Heart right ventricle (tissue), 16 donors: ENCODE results near the gene ICAM1. TPM values are rescaled to one million over a fixed set of nuclear protein-coding genes. Genes with fewer than 3 reads are reported as not detected.

Experiments used
- ATAC-seq, 8 donors: fragments of 200-7000 bp; cut with Tn5 transposase; one replicate each; pipeline ENCODE4 v1.9.1; 2020; ENCODE audit warnings: mild to moderate bottlenecking in 8 of 8, moderate library complexity in 8 of 8, moderate number of reproducible peaks in 1 of 8
- DNase-seq, 2 donors: peaks; one replicate each; pipeline ENCODE4 v3.0.0-alpha.2; 2020
- H3K27ac ChIP-seq, 10 donors: fragments of 200-600 bp; sonication (generic) in 2 of 10; one replicate each; pipeline versions ENCODE4 v1.5.0 to v1.8.0; 2020 to 2022; ENCODE audit warnings: mild to moderate bottlenecking in 3 of 10
- H3K27me3 ChIP-seq, 7 donors: fragments of 200-600 bp; one replicate each; pipeline ENCODE4 v1.8.0; 2021 to 2022; ENCODE audit warnings: mild to moderate bottlenecking in 2 of 7
- H3K36me3 ChIP-seq, 9 donors: fragments of 200-600 bp; sonication (generic) in 1 of 9; one replicate each; pipeline versions ENCODE4 v1.5.0 to v1.8.0; 2020 to 2022; ENCODE audit warnings: mild to moderate bottlenecking in 2 of 9
- H3K4me1 ChIP-seq, 9 donors: fragments of 200-600 bp; sonication (generic) in 1 of 9; one replicate each; pipeline versions ENCODE4 v1.5.0 to v1.8.0; 2020 to 2022; ENCODE audit warnings: mild to moderate bottlenecking in 4 of 9
- H3K4me3 ChIP-seq, 10 donors: fragments of 200-600 bp; sonication (generic) in 2 of 10; one replicate each; pipeline versions ENCODE4 v1.5.0 to v1.8.0; 2020 to 2022; ENCODE audit warnings: mild to moderate bottlenecking in 7 of 10, moderate library complexity in 2 of 10
- H3K9me3 ChIP-seq, 11 donors: fragments of 200-600 bp in 10 of 11; sonication (generic) in 2 of 11; one replicate each; pipeline versions ENCODE4 v1.5.0 to v1.8.0; 2013 to 2022; ENCODE audit warnings: mild to moderate bottlenecking in 2 of 11, control low read depth in 1 of 11, moderate library complexity in 1 of 11
- WGBS, 2 donors: extraction: QIAGEN DNeasy Blood & Tissue Kit; methylation state at CpG; one replicate each; pipeline ENCODE4 v1.1.7; 2013; ENCODE audit warnings: inconsistent platforms in 1 of 2; 5-methylcytosine and 5-hydroxymethylcytosine counted together
- intact Hi-C, 10 donors: fragments of 100-400 bp; cut with DNase I; formaldehyde crosslinking; loops; one replicate each; pipeline versions ENCODE4 v1.11.1 to v1.14.2; 2022
- polyA plus RNA-seq, 2 donors: library from polyadenylated mRNA; stranded (reverse); fragments of 200-250 nt; gene quantifications; one replicate each; pipeline ENCODE4 v1.2.3, GENCODE V29; 2013
- total RNA-seq, 10 donors: library from RNA; stranded (reverse); fragmentation: NEBNext Ultra II Directional in 3 of 10; extraction: Animal tissue kit (Norgen Biotek cat#: 25700) in 3 of 10; gene quantifications; one replicate each; pipeline versions ENCODE4 v1.2.1 to v1.2.4, GENCODE V29; 2021 to 2023
- TF ChIP-seq, protein P1 (sequence below), 9 donors: fragments of 200-600 bp; sonication (generic) in 2 of 9; IDR thresholded peaks; one replicate each; pipeline versions ENCODE4 v1.5.0 to v1.8.0; 2021 to 2022; ENCODE audit warnings: antibody characterized with exemption in 9 of 9, mild to moderate bottlenecking in 5 of 9, moderate library complexity in 1 of 9
- donor health status: Arrhythmogenic right ventricular cardiomyopathy.
- donor health status: ischemic (EF 13 %, LVEDD 7.1; RV severe dilation, severe dysfunction).
- donor health status: healthy with polysubstance abuse.
- donor health status: DM: no; HTN: yes; CAD: no.
- donor health status: DM: no; HTN: no; CAD: no.
- donor health status: ischemic (EF 25% LVEDD 6.9; RV normal size, moderate dysfunction).
- donor health status: ischemic (EF 25% LVEDD 5.7; RV mildly dilated, moderate dysfunction).
- donor health status: healthy.
- donor health status: DM: yes; HTN: yes; CAD: no.
- donor health status: Ischemic cardiomyopathy.
- donor health status: ischemic (EF 35%, LVEDD 5.7; RV mildly dilated, moderate dysfunction).
- donor health status: nonischemic (EF 11% LVEDD 7.7; RV severe dilation, severe dysfunction).
- donor health status: DM: yes; HTN: yes; CAD: no.
- donor health status: PGD.
- donor health status: ischemic (EF 29% LVEDD 5.4; RV normal size, mild dysfunction).
- donor health status: nonischemic (EF 23%, LVEDD 6.1; RV moderate dilation, normal function).

The ICAM1 gene
- total and polyA plus RNA-seq, 12 donors, result 3.6 to 66.6 (median 9.3) TPM

DNA sequence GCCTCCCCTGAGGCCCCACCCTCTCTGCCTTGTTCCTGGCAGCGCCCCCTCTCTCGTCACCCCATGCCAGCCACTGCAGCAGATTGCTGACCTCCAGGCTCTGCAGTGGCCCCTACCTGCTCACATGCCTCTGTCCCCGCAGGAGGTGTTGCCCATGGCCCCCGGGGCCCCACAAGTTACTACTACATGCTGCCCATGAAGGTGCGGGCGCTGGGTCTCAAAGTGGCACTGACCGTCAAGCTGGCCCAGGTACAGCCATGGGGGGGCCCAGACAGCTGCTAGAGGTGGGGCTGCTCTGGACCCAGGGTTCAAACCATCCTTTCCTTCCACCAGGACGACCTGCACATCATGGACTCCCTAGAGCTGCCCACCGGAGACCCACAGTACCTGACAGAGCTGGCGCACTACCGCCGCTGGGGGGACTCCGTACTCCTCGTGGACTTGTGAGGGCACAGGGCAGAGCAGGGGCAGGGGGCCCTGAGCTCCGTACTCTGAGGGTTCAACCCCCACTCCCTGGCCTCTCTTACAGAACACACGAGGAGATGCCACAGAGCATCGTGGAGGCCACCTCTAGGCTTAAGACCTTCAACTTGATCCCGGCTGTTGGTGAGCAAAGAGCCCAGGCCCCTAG is 12.7 kb upstream of the ICAM1 start:
- intact Hi-C loops, result loop anchor here in 4 of 10 donors (2.0 to 10.0 kb wide), 3 partner anchors 131 to 323 kb away; partner anchors contain the start of gene OLFM2 (in 1 of the 4)
- ATAC-seq (peak in 3 of 8 donors; percentile 6 to 8 (median 8)), DNase-seq (no peak)
- TF ChIP-seq, protein P1, sequence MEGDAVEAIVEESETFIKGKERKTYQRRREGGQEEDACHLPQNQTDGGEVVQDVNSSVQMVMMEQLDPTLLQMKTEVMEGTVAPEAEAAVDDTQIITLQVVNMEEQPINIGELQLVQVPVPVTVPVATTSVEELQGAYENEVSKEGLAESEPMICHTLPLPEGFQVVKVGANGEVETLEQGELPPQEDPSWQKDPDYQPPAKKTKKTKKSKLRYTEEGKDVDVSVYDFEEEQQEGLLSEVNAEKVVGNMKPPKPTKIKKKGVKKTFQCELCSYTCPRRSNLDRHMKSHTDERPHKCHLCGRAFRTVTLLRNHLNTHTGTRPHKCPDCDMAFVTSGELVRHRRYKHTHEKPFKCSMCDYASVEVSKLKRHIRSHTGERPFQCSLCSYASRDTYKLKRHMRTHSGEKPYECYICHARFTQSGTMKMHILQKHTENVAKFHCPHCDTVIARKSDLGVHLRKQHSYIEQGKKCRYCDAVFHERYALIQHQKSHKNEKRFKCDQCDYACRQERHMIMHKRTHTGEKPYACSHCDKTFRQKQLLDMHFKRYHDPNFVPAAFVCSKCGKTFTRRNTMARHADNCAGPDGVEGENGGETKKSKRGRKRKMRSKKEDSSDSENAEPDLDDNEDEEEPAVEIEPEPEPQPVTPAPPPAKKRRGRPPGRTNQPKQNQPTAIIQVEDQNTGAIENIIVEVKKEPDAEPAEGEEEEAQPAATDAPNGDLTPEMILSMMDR (IDR thresholded peaks at IDR 0.05), result no peak
- WGBS, 2 donors, result 94 to 95% methylated on average over 18 of the region's 18 CpGs
- H3K27ac ChIP-seq, result peak overlapping the region in 2 of 10 donors; percentile 33 to 52
- H3K27me3 ChIP-seq, result no peaks in the 10 kb centered on the region
- no peaks in the 10 kb centered on the region for H3K9me3 ChIP-seq
- H3K4me3 ChIP-seq, result no peak overlapping the region
- H3K4me1 ChIP-seq, result peaks cover 0 to 20% (median 4%) of the 10 kb centered on the region in 9 donors
- peaks cover 0 to 69% (median 34%) of the 10 kb centered on the region in 9 donors for H3K36me3 ChIP-seq

DNA sequence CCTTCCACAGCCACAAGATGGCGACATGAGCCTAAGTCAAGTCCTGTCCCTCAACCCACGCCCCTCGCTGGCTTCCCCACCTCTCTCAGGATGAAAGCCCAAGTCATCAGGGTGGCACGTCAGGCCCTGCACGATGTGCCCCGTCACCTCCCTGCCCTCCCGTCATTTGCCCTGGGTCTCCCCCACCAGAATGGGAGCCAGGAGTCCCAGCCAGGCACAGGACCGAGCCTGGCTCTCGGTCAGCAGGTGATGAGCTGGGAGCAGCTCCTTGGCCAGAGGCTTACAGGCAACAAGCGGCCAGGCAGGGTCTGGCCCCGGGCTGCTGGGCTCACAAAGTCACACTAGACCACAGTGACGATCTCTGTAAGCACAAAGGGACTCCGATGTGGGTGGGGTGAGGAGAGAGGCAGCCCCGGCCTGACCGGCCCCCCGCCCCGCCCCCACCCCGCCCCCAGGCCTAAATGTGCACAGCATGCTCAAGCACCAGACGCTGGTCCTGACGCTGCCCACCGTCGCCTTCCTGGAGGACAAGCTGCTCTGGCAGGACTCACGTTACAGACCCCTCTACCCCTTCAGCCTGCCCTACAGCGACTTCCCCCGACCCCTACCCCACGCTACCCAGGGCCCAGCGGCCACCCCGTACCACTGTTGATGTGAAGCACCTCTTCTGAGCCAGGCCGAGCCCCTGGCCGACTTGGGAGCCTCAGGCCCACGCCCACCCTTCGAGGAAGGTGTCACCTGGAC is 11.6 kb upstream of the ICAM1 start:
- peak; percentile 50 to 83 (median 66) for ATAC-seq
- WGBS, 2 donors, result 55 to 57% methylated on average over 32 of the region's 32 CpGs

DNA sequence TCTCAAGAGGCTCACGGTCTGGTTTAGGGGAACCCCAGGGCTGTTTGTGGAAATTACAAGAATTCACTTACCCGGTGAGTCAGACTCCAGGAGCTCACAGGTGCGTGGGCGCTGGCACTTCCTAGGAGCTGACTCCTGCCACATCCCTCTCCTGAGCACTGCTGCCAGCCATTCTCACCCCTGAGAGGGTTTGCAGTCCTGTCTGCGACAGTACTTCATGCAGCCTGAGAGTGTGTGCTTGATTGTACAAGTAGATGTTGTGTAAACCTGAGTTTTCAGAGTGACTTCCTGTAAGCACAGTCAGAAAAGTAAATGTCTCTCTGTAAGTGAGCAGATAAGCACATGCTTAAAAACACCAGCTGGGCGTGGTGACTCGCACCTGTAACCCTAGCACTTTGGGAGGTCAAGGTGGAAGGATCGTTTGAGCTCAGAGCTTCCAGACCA is 10.8 kb upstream of the ICAM1 start:
- ATAC-seq (no peak), DNase-seq (no peak)
- Histone ChIP-seq H3K27ac (no peak overlapping the region), H3K9me3 (no peaks in the 10 kb centered on the region), H3K36me3 (peaks cover 0 to 52% (median 27%) of the 10 kb centered on the region in 9 donors), H3K4me3 (no peak overlapping the region), H3K27me3 (no peaks in the 10 kb centered on the region), H3K4me1 (peaks cover 0 to 15% (median 4%) of the 10 kb centered on the region in 9 donors)
- 86 to 88% methylated on average over 8 of the region's 8 CpGs for WGBS, 2 donors
- TF ChIP-seq, protein P1 (IDR thresholded peaks at IDR 0.05), result no peak
- intact Hi-C loops, result loop anchor here in 2 of 10 donors (2.0 kb wide), 2 partner anchors 129 to 131 kb away; no protein-coding TSS in a partner anchor

More for the DNA sequence above, 11.6 kb upstream of the ICAM1 start:
- no peaks in the 10 kb centered on the region for H3K9me3 ChIP-seq
- peaks cover 0 to 15% (median 4%) of the 10 kb centered on the region in 9 donors for H3K4me1 ChIP-seq
- intact Hi-C loops, result loop anchor here in 4 of 10 donors (2.0 to 10.0 kb wide), 3 partner anchors 129 to 325 kb away; partner anchors contain the start of gene OLFM2 (in 1 of the 4)
- no peaks in the 10 kb centered on the region for H3K27me3 ChIP-seq
- no peak overlapping the region for H3K4me3 ChIP-seq
- peaks cover 0 to 60% (median 34%) of the 10 kb centered on the region in 9 donors for H3K36me3 ChIP-seq
- DNase-seq, result peak; percentile 79 to 90
- TF ChIP-seq, protein P1 (IDR thresholded peaks at IDR 0.05), result peak; percentile 59 to 82 (median 76)
- H3K27ac ChIP-seq, result peak overlapping the region in 4 of 10 donors; percentile 18 to 39 (median 30)

DNA sequence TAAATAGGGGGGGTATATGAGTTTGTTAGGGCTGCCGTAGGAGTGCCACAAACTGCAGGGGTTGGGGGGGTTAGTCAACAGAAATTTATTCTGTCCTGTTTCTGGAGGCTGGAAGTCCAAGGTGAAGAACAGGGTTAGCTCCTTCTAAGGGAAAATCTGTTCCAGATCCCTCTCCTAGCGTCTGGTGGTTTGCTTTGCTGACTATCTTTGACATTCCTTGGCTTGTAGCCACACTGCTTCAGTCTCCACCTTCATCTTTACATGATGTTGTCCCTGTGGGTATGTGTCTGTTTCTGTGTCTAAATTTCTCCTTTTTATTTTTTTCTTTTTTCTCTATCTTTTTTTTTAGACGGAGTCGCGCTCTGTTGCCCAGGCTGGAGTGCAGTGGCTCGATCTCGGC is 8.1 kb upstream of the ICAM1 start:
- no peak for DNase-seq
- intact Hi-C loops, result no loop called here
- no peak for ATAC-seq
- Histone ChIP-seq H3K4me1 (peaks cover 0 to 29% (median 8%) of the 10 kb centered on the region in 9 donors), H3K27ac (no peak overlapping the region), H3K4me3 (no peak overlapping the region), H3K36me3 (peaks cover 0 to 25% (median 11%) of the 10 kb centered on the region in 9 donors), H3K9me3 (no peaks in the 10 kb centered on the region), H3K27me3 (no peaks in the 10 kb centered on the region)
- WGBS, 2 donors, result 74 to 82% methylated on average over 7 of the region's 7 CpGs
- TF ChIP-seq, protein P1 (IDR thresholded peaks at IDR 0.05), result no peak
